Heart right ventricle (tissue), 16 donors: ENCODE data around the gene TMEM200A. TPM values are rescaled to one million over a fixed set of nuclear protein-coding genes. Genes with fewer than 3 reads are reported as not detected.
"Not testable (repeated sequence)": the region's sequence is repeated elsewhere in the genome, so short reads cannot be mapped to it uniquely, and the experiment has no call there.

Experiments
- ATAC-seq, 8 donors: fragments of 200-7000 bp; cut with Tn5 transposase; one replicate each; pipeline ENCODE4 v1.9.1; 2020; ENCODE audit warnings: mild to moderate bottlenecking in 8 of 8, moderate library complexity in 8 of 8, moderate number of reproducible peaks in 1 of 8
- DNase-seq, 2 donors: peaks; one replicate each; pipeline ENCODE4 v3.0.0-alpha.2; 2020
- H3K27ac ChIP-seq, 10 donors: fragments of 200-600 bp; sonication (generic) in 2 of 10; one replicate each; pipeline versions ENCODE4 v1.5.0 to v1.8.0; 2020 to 2022; ENCODE audit warnings: mild to moderate bottlenecking in 3 of 10
- H3K27me3 ChIP-seq, 7 donors: fragments of 200-600 bp; one replicate each; pipeline ENCODE4 v1.8.0; 2021 to 2022; ENCODE audit warnings: mild to moderate bottlenecking in 2 of 7
- H3K36me3 ChIP-seq, 9 donors: fragments of 200-600 bp; sonication (generic) in 1 of 9; one replicate each; pipeline versions ENCODE4 v1.5.0 to v1.8.0; 2020 to 2022; ENCODE audit warnings: mild to moderate bottlenecking in 2 of 9
- H3K4me1 ChIP-seq, 9 donors: fragments of 200-600 bp; sonication (generic) in 1 of 9; one replicate each; pipeline versions ENCODE4 v1.5.0 to v1.8.0; 2020 to 2022; ENCODE audit warnings: mild to moderate bottlenecking in 4 of 9
- H3K4me3 ChIP-seq, 10 donors: fragments of 200-600 bp; sonication (generic) in 2 of 10; one replicate each; pipeline versions ENCODE4 v1.5.0 to v1.8.0; 2020 to 2022; ENCODE audit warnings: mild to moderate bottlenecking in 7 of 10, moderate library complexity in 2 of 10
- H3K9me3 ChIP-seq, 11 donors: fragments of 200-600 bp in 10 of 11; sonication (generic) in 2 of 11; one replicate each; pipeline versions ENCODE4 v1.5.0 to v1.8.0; 2013 to 2022; ENCODE audit warnings: mild to moderate bottlenecking in 2 of 11, control low read depth in 1 of 11, moderate library complexity in 1 of 11
- WGBS, 2 donors: extraction: QIAGEN DNeasy Blood & Tissue Kit; methylation state at CpG; one replicate each; pipeline ENCODE4 v1.1.7; 2013; ENCODE audit warnings: inconsistent platforms in 1 of 2; 5-methylcytosine and 5-hydroxymethylcytosine counted together
- intact Hi-C, 10 donors: fragments of 100-400 bp; cut with DNase I; formaldehyde crosslinking; loops; one replicate each; pipeline versions ENCODE4 v1.11.1 to v1.14.2; 2022
- polyA plus RNA-seq, 2 donors: library from polyadenylated mRNA; stranded (reverse); fragments of 200-250 nt; gene quantifications; one replicate each; pipeline ENCODE4 v1.2.3, GENCODE V29; 2013
- total RNA-seq, 10 donors: library from RNA; stranded (reverse); fragmentation: NEBNext Ultra II Directional in 3 of 10; extraction: Animal tissue kit (Norgen Biotek cat#: 25700) in 3 of 10; gene quantifications; one replicate each; pipeline versions ENCODE4 v1.2.1 to v1.2.4, GENCODE V29; 2021 to 2023
- TF ChIP-seq, protein P1 (sequence below), 9 donors: fragments of 200-600 bp; sonication (generic) in 2 of 9; IDR thresholded peaks; one replicate each; pipeline versions ENCODE4 v1.5.0 to v1.8.0; 2021 to 2022; ENCODE audit warnings: antibody characterized with exemption in 9 of 9, mild to moderate bottlenecking in 5 of 9, moderate library complexity in 1 of 9
- donor health status: Arrhythmogenic right ventricular cardiomyopathy.
- donor health status: ischemic (EF 13 %, LVEDD 7.1; RV severe dilation, severe dysfunction).
- donor health status: healthy with polysubstance abuse.
- donor health status: DM: no; HTN: yes; CAD: no.
- donor health status: DM: no; HTN: no; CAD: no.
- donor health status: ischemic (EF 25% LVEDD 6.9; RV normal size, moderate dysfunction).
- donor health status: ischemic (EF 25% LVEDD 5.7; RV mildly dilated, moderate dysfunction).
- donor health status: healthy.
- donor health status: DM: yes; HTN: yes; CAD: no.
- donor health status: Ischemic cardiomyopathy.
- donor health status: ischemic (EF 35%, LVEDD 5.7; RV mildly dilated, moderate dysfunction).
- donor health status: nonischemic (EF 11% LVEDD 7.7; RV severe dilation, severe dysfunction).
- donor health status: DM: yes; HTN: yes; CAD: no.
- donor health status: PGD.
- donor health status: ischemic (EF 29% LVEDD 5.4; RV normal size, mild dysfunction).
- donor health status: nonischemic (EF 23%, LVEDD 6.1; RV moderate dilation, normal function).

Gene TMEM200A
- total and polyA plus RNA-seq, 12 donors: 0.07 to 0.39 (median 0.18) TPM; not detected in 4

DNA sequence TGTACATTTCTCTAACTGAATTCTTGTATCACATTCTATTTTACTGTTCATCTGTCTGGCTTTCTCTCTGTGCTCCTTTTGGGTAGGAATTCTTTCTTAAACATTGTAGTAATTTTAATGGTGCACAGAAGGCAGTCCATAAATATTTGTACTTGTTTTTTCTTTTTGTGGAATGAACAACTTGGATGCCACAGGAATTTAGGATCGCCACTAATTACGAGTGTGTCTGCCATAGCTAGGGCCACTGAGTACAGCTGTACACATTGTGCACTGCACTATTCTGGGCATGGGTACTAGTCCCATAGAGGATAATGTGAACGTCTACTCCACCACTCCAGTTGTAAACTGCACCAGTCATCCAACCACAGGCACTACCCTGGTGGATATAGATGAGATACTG is 39.3 kb upstream of the TMEM200A start:
- H3K36me3 ChIP-seq: no peaks in the 10 kb centered on the region
- no peak overlapping the region for H3K27ac ChIP-seq
- ATAC-seq (no peak), DNase-seq (no peak)
- H3K27me3 ChIP-seq: no peaks in the 10 kb centered on the region
- TF ChIP-seq, protein P1, sequence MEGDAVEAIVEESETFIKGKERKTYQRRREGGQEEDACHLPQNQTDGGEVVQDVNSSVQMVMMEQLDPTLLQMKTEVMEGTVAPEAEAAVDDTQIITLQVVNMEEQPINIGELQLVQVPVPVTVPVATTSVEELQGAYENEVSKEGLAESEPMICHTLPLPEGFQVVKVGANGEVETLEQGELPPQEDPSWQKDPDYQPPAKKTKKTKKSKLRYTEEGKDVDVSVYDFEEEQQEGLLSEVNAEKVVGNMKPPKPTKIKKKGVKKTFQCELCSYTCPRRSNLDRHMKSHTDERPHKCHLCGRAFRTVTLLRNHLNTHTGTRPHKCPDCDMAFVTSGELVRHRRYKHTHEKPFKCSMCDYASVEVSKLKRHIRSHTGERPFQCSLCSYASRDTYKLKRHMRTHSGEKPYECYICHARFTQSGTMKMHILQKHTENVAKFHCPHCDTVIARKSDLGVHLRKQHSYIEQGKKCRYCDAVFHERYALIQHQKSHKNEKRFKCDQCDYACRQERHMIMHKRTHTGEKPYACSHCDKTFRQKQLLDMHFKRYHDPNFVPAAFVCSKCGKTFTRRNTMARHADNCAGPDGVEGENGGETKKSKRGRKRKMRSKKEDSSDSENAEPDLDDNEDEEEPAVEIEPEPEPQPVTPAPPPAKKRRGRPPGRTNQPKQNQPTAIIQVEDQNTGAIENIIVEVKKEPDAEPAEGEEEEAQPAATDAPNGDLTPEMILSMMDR (IDR thresholded peaks at IDR 0.05): no peak
- H3K4me1 ChIP-seq: no peaks in the 10 kb centered on the region
- WGBS, 2 donors: 85 to 86% methylated on average over 3 of the region's 3 CpGs
- no peak overlapping the region for H3K4me3 ChIP-seq
- intact Hi-C loops: loop anchor here in 6 of 10 donors (5.0 to 10.0 kb wide), 6 partner anchors 368 to 1208 kb away; no protein-coding TSS in a partner anchor
- no peaks in the 10 kb centered on the region for H3K9me3 ChIP-seq

DNA sequence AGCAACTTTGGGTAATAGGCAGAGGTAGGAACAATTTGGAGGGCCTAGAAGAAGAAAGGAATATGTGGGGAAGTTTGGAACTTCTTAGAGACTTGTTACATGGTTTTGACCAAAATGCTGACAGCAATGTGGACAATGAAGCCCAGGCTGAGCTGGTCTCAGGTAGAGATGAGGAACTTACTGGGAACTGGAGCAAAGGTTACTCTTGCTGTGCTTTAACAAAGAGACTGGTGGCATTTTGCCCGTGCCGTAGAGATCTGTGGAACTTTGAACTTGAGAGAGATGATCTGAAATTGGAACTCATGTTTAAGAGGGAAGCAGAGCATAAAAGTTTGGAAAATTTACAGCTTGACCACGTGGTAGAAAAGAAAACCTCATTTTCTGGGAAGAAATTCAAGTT is 28.3 kb upstream of the TMEM200A start:
- DNase-seq (no peak), ATAC-seq (no peak)
- peaks cover 0 to 3% (median 0%) of the 10 kb centered on the region in 11 donors for H3K9me3 ChIP-seq
- no peaks in the 10 kb centered on the region for H3K4me1 ChIP-seq
- H3K36me3 ChIP-seq: no peaks in the 10 kb centered on the region
- WGBS, 2 donors: 62 to 75% methylated on average over 3 of the region's 3 CpGs
- H3K27ac ChIP-seq: no peak overlapping the region
- TF ChIP-seq, protein P1 (IDR thresholded peaks at IDR 0.05): no peak
- intact Hi-C loops: no loop called here
- no peak overlapping the region for H3K4me3 ChIP-seq
- H3K27me3 ChIP-seq: peaks cover 0 to 3% (median 0%) of the 10 kb centered on the region in 7 donors

DNA sequence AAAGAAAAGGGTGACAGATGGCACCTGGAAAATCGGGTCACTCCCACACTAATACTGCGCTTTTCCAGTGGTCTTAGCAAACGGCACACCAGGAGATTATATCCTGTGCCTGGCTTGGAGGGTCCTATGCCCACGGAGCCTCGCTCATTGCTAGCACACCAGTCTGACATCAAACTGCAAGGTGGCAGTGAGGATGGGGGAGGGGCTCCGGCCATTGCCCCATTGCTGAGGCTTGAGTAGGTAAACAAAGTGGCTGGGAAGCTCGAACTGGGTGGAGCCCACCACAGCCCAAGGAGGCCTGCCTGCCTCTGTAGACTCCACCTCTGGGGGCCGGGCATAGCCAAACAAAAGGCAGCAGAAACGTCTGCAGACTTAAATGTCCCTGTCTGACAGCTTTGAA is 19.5 kb upstream of the TMEM200A start:
- H3K27ac ChIP-seq, DNase-seq: not testable (repeated sequence)
- 85 to 86% methylated on average over 9 of the region's 9 CpGs for WGBS, 2 donors

DNA sequence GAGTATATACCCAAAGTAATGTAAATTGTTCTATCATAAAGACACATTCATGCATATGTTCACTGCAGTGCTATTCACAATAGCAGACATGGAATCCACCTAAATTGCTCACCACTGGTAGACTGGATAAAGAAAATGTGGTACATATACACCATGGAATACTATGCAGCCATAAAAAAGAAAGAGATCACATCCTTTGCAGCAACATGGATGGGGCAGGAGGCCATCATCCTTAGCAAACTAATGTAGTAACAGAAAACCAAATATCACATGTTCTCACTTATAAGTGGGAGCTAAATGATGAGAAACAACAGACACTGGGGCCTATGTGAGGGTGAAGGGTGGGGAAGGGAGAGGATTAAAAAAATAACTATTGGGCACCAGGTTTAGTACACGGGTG is 11.5 kb upstream of the TMEM200A start:
- ATAC-seq: no peak
- H3K36me3 ChIP-seq: no peaks in the 10 kb centered on the region
- H3K27ac ChIP-seq: no peak overlapping the region
- H3K27me3 ChIP-seq: peaks cover 0 to 6% (median 0%) of the 10 kb centered on the region in 7 donors
- intact Hi-C loops: no loop called here
- 76 to 79% methylated on average over 1 of the region's 1 CpG for WGBS, 2 donors
- H3K4me1 ChIP-seq: no peaks in the 10 kb centered on the region
- peaks cover 0 to 13% (median 0%) of the 10 kb centered on the region in 11 donors for H3K9me3 ChIP-seq
- H3K4me3 ChIP-seq: no peak overlapping the region
- no peak for DNase-seq
- TF ChIP-seq, protein P1 (IDR thresholded peaks at IDR 0.05): no peak

More for the DNA sequence above, 19.5 kb upstream of the TMEM200A start:
- H3K4me3 ChIP-seq, H3K4me1 ChIP-seq, ATAC-seq, H3K27me3 ChIP-seq, H3K9me3 ChIP-seq, H3K36me3 ChIP-seq, intact Hi-C loops: not testable (repeated sequence)

DNA sequence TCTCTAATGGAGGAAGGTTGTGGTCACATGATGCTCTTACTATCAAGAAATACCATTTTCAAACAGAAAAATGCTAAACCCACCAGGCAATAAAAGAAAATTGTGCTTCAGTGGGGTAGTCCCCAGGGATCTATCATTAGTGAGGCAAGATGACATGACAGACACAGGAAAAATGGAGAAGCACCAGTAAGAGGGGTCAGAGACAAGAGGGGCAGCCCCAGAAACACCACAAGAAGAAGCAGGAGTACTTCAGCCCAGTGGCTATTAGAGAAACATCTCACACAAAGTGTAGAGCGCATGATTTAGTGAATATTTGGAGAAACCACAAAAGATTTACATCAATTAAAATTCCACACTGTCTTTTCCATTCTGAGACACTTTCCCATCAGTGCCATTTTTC is 10.2 kb upstream of the TMEM200A start:
- H3K36me3 ChIP-seq: no peaks in the 10 kb centered on the region
- WGBS, 2 donors: 92 to 95% methylated on average over 1 of the region's 1 CpG
- no peak for ATAC-seq

More for the DNA sequence above, 10.2 kb upstream of the TMEM200A start:
- no peak for DNase-seq
- Histone ChIP-seq H3K9me3 (peaks cover 0 to 11% (median 0%) of the 10 kb centered on the region in 11 donors), H3K4me1 (no peaks in the 10 kb centered on the region), H3K27me3 (peaks cover 0 to 9% (median 0%) of the 10 kb centered on the region in 7 donors), H3K27ac (no peak overlapping the region), H3K4me3 (no peak overlapping the region)
- intact Hi-C loops: no loop called here
- TF ChIP-seq, protein P1 (IDR thresholded peaks at IDR 0.05): no peak
